Pancreas (tissue), 10 donors: ENCODE results near the gene SAMD4B. TPM values are rescaled to one million over a fixed set of nuclear protein-coding genes. Genes with fewer than 3 reads are reported as not detected.

Experiments
- ATAC-seq, 4 donors: fragments of 200-7000 bp; cut with Tn5 transposase; one replicate each; pipeline versions ENCODE4 v1.8.0 to v1.9.1; 2020; ENCODE audit warnings: mild to moderate bottlenecking in 4 of 4, moderate library complexity in 4 of 4
- DNase-seq, 6 donors: peaks; one replicate each; pipeline ENCODE4 v3.0.0-alpha.2; 2020
- FAIRE-seq: peaks from 2 replicates; lab custom pipeline; 2012; peaks lifted over from hg19 to GRCh38; lab: Jason Lieb, UNC
- H3K27ac ChIP-seq, 4 donors: fragments of 200-600 bp; sonication (generic); 1 replicate in 3 of 4; 2 replicates in 1 of 4; pipeline versions ENCODE4 v1.5.0 to v1.8.0; 2020
- H3K27me3 ChIP-seq, 4 donors: fragments of 200-600 bp; one replicate each; pipeline ENCODE4 v1.8.0; 2021
- H3K36me3 ChIP-seq, 3 donors: fragments of 200-600 bp; sonication (generic) in 1 of 3; one replicate each; pipeline versions ENCODE4 v1.5.0 to v1.8.0; 2020 to 2021
- H3K4me1 ChIP-seq, 3 donors: fragments of 200-600 bp; one replicate each; pipeline ENCODE4 v1.8.0; 2021
- H3K4me3 ChIP-seq, 4 donors: fragments of 200-600 bp; sonication (generic) in 2 of 4; one replicate each; pipeline versions ENCODE4 v1.5.0 to v1.8.0; 2020 to 2021
- H3K9me3 ChIP-seq, 4 donors: fragments of 200-600 bp; one replicate each; pipeline ENCODE4 v1.8.0; 2021
- CTCF ChIP-seq, 4 donors: fragments of 200-600 bp; sonication (generic) in 3 of 4; IDR thresholded peaks; one replicate each; pipeline versions ENCODE4 v1.5.0 to v1.8.0; 2021; ENCODE audit warnings: antibody characterized with exemption in 4 of 4
- WGBS, 2 donors: extraction: QIAGEN DNeasy Blood & Tissue Kit; methylation state at CpG; one replicate each; pipeline ENCODE4 v1.1.7; 2013; 5-methylcytosine and 5-hydroxymethylcytosine counted together
- intact Hi-C, 3 donors: fragments of 100-400 bp; cut with DNase I; formaldehyde crosslinking; loops; one replicate each; pipeline versions ENCODE4 v1.11.1 to v1.14.2; 2022
- polyA plus RNA-seq, 2 donors: library from polyadenylated mRNA; stranded (reverse); fragments of 200-250 nt; gene quantifications; one replicate each; pipeline ENCODE4 v1.2.3, GENCODE V29; 2013
- total RNA-seq, 6 donors: library from RNA; stranded (reverse); fragmentation: NEBNext Ultra II Directional in 4 of 6; extraction: Animal tissue kit (Norgen Biotek cat#: 25700) in 4 of 6; gene quantifications; one replicate each; pipeline versions ENCODE4 v1.2.1 to v1.2.4, GENCODE V29; 2021 to 2023
- donor health status: healthy with polysubstance abuse.
- donor health status: DM: no; HTN: no; CAD: no; lungs with moderate emphysema.
- donor health status: DM: no; HTN: no; CAD: no.
- donor health status: control.
- donor health status: control.
- donor health status: Bipolar disorder and iron deficiency.
- donor health status: DM: yes; HTN: yes; CAD: no.
- donor health status: DM: no; HTN: no; CAD: no.
- donor health status: DM: no; HTN: no; CAD: no.
- donor health status: DM: yes; HTN: yes; CAD: no.

SAMD4B gene
- total and polyA plus RNA-seq, 8 donors, result 24.1 to 106 (median 33.6) TPM

DNA sequence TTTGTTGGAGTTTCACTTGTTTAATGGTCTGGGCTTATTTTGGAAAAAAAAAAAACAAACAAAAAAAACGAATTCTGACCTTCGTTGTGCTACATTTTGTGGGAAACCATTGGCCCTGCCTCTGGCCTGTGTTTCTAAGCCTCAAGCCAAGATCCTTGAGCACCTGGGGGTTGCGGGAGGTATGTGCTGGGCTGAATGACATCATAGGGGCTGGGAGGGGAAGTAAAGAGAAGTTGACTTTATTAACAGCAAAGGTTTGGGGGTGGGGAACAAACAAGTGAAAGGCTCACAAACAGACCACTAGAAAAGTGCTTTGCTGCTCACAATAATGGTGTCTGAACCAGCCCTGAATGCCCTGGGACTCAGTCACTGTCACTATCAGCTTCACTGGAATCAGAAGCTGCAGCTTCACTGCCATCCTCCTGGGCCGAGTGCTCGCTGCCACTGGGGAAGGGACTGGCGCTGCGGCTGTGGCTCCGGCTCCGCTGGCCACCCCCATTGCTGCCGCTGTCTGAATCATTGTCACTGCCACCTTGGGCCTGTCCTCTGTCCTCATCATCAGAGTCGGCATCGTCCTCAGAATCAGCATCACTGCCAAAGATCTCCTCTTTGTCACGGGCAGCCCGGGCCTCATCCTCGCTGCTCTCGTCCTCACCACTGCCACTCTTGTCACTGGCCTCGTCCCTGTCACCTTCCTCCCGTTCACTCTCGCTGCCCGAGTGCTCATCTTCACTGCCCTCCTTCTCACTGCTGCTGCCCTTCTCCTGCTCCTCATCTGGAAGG, 43.6 kb downstream of the SAMD4B start:
- Histone ChIP-seq H3K27ac (no peak overlapping the region), H3K27me3 (no peaks in the 10 kb centered on the region), H3K36me3 (peaks cover 0 to 45% (median 16%) of the 10 kb centered on the region in 3 donors), H3K9me3 (no peaks in the 10 kb centered on the region), H3K4me3 (no peak overlapping the region), H3K4me1 (no peaks in the 10 kb centered on the region)
- no peak for TF ChIP-seq CTCF (IDR thresholded peaks at IDR 0.05)
- no peak for FAIRE-seq
- intact Hi-C loops, result no loop called here
- WGBS, 2 donors, result 82 to 83% methylated on average over 20 of the region's 20 CpGs
- DNase-seq, result peak in 1 of 6 donors; percentile 45
- no peak for ATAC-seq

DNA sequence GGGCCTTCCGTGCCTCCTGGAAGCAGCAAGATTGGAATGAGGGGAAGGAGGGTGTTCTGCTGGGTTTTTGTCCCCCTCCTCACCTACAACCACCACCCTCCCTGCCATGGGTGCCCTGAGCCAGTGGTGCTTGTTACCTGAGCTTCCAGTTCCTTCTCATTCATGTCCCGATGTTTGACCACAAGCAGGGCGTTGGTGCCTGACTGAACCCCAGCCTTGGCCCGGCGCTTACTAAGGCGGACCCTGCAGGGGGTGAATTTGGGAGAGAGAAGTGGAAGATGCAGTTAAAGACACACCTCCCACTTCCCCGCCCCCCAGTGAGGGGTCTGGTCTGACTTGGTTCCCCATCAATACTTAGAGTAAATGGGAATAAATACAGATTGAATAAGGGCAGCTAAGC, 44.3 kb downstream of the SAMD4B start:
- no peak for TF ChIP-seq CTCF (IDR thresholded peaks at IDR 0.05)
- no peak for DNase-seq

GRCh38 chr19:39388657-39389056, 46.4 kb downstream of the SAMD4B start:
- no peak overlapping the region for H3K27ac ChIP-seq
- no peaks in the 10 kb centered on the region for H3K9me3 ChIP-seq
- TF ChIP-seq CTCF (IDR thresholded peaks at IDR 0.05), result no peak
- no peaks in the 10 kb centered on the region for H3K27me3 ChIP-seq
- intact Hi-C loops, result no loop called here
- DNase-seq (peak in 1 of 6 donors; percentile 13), FAIRE-seq (no peak), ATAC-seq (no peak)
- no peak overlapping the region for H3K4me3 ChIP-seq
- WGBS, 2 donors, result 68 to 85% methylated on average over 5 of the region's 5 CpGs
- peaks cover 0 to 8% (median 4%) of the 10 kb centered on the region in 3 donors for H3K4me1 ChIP-seq
- H3K36me3 ChIP-seq, result peaks cover 0 to 31% (median 10%) of the 10 kb centered on the region in 3 donors

More for the DNA sequence above, 44.3 kb downstream of the SAMD4B start:
- Histone ChIP-seq H3K36me3 (peaks cover 0 to 38% (median 10%) of the 10 kb centered on the region in 3 donors), H3K27ac (no peak overlapping the region), H3K27me3 (no peaks in the 10 kb centered on the region), H3K4me3 (no peak overlapping the region), H3K4me1 (no peaks in the 10 kb centered on the region), H3K9me3 (no peaks in the 10 kb centered on the region)
- no peak for FAIRE-seq
- intact Hi-C loops, result no loop called here
- 84 to 87% methylated on average over 6 to 7 of the region's 7 CpGs for WGBS, 2 donors
- no peak for ATAC-seq

DNA sequence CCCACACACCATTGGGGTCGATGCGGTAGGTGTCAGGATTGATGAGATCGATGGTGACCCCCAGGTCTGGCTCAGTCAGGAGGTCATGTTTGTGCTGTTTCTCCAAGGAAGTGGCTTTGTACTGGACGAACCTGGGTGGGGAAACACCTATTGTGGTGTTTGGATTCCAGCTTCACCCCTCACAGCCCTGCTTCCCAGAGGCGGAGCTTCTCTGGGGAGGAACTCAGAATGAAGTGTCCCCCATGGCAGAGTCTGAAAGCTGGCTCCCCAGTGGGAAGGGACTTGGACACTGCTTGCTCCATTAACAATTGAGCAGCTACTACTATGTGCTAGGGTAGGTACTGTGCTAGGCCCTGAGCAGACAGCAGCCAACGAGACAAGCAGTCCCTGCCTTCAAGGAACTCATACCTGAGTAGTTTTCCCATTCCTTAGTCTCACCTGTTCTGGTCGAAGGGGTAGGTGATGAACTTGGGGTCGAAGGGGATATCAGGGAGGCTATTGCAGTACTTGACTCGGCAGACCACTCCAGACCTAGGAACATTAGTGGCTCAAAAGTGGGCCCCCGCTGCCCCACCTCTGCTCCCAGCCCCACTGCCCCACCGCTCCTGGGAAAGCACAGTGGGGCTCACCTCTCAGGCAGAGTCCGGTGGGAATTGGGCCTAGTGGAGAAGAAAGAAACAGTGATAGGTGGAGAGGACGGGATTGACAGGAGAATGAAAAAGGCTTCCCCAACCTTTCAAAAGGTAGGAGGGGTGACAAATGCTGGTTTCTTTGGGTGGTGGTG, 47.6 kb downstream of the SAMD4B start:
- intact Hi-C loops, result loop anchor here in 1 of 3 donors (10.0 kb wide), 1 partner anchor 145 kb away; the partner anchor contains the start of gene EID2B
- TF ChIP-seq CTCF (IDR thresholded peaks at IDR 0.05), result no peak
- no peaks in the 10 kb centered on the region for H3K9me3 ChIP-seq
- H3K27ac ChIP-seq, result peak overlapping the region in 3 of 4 donors; percentile 91 to 99 (median 97)
- H3K36me3 ChIP-seq, result peaks cover 0 to 34% (median 10%) of the 10 kb centered on the region in 3 donors
- no peaks in the 10 kb centered on the region for H3K27me3 ChIP-seq
- H3K4me1 ChIP-seq, result peaks cover 0 to 8% (median 4%) of the 10 kb centered on the region in 3 donors
- 48 to 55% methylated on average over 13 of the region's 13 CpGs for WGBS, 2 donors
- FAIRE-seq, result no peak
- no peak for DNase-seq
- H3K4me3 ChIP-seq, result peak overlapping the region; percentile 57 to 97 (median 71)
- no peak for ATAC-seq
